Stimulated activated CD4-positive, alpha-beta T cell treated with anti-CD3 and anti-CD28 coated beads, Interleukin-2, amount 100 ng/mL, for 24 hours (primary cell): ENCODE results near the gene ZMPSTE24.

Source experiments
- DNase-seq, 2 donors: peaks; one replicate each; pipeline ENCODE4 v3.0.0-alpha.2; 2020

Gene ZMPSTE24

GRCh38 chr1:40265298-40265697, 7.3 kb downstream of the ZMPSTE24 start:
- no peak for DNase-seq

GRCh38 chr1:40265919-40266318, 7.9 kb downstream of the ZMPSTE24 start:
- no peak for DNase-seq

- no peak for DNase-seq
Observed at GRCh38 chr1:40266786-40267535, 8.9 kb downstream of the ZMPSTE24 start.

DNA sequence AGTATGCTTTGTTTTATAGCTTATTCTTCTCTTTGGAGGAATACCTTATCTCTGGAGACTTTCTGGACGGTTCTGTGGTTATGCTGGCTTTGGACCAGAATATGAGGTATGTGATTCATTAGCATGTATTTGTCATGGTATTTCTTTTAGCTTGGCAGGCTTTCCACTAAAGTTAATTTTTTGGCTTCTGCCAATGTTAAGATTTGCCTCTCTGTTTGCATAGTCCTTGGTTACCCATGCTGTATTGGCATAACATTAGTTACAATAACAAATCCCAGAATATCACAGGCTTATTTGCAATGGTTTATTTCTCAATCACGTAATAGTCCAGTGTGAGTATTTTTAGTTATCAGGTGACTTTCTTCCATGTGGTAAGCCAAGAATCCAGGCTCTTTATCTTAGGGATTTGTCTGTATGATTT, 9.7 kb downstream of the ZMPSTE24 start:
- no peak for DNase-seq

DNA sequence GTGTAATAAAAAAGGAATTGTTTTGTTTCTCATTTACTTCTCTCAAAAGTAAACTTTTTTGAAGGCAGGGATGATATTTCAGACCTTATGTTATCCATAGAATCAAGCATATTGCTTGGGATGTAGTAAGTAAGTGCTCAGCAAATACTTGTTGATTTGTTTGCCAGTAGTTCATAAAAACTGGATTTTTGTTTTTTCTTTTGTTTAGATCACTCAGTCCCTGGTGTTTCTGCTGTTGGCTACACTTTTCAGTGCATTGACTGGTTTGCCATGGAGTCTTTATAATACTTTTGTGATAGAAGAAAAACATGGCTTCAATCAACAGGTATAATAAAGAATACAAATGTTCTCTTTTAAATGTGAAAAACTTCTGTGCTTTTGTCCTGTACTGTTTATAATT, 10.2 kb downstream of the ZMPSTE24 start:
- DNase-seq, result no peak

GRCh38 chr1:40270152-40270834, 12.3 kb downstream of the ZMPSTE24 start:
- no peak for DNase-seq

- DNase-seq, result no peak
Observed at GRCh38 chr1:40272653-40273213, 14.7 kb downstream of the ZMPSTE24 start.

DNA sequence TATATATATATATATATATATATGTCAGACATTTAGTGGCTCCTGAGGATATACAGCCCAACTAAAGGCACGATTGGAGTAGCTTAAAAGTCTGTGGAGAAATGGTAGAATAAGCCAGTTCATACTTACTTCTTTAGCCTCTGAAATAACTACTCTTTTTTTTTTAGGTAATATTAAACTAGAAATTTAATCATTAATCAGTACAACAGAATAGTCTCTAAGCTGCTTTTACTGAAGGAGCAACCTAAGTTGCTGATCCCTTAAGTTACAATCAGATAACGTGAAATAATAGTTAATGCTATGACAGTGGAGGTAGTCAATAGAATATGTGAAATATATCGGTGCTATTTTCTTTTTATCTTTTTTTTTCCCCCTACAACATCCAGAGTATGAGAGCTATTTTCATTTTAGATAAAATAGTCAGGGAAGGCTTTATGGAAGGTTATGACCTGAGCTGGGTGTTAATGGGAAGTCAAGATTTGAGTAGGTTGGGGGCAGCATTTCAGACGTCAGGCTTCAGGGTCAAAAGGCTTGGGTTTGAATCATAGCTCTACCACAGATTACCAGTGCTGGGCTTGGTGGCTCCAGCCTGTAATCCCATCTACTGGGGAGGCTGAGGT, 15.6 kb downstream of the ZMPSTE24 start:
- no peak for DNase-seq

- DNase-seq, result no peak
Observed at GRCh38 chr1:40274331-40274730, 16.3 kb downstream of the ZMPSTE24 start.

- no peak for DNase-seq
Observed at GRCh38 chr1:40276122-40276521, 18.1 kb downstream of the ZMPSTE24 start.

- no peak for DNase-seq
Observed at GRCh38 chr1:40281853-40282252, 23.8 kb downstream of the ZMPSTE24 start.

- no peak for DNase-seq
Observed at GRCh38 chr1:40291293-40291692, 33.3 kb downstream of the ZMPSTE24 start.

- no peak for DNase-seq
Observed at GRCh38 chr1:40299366-40300248, 41.6 kb downstream of the ZMPSTE24 start.

DNA sequence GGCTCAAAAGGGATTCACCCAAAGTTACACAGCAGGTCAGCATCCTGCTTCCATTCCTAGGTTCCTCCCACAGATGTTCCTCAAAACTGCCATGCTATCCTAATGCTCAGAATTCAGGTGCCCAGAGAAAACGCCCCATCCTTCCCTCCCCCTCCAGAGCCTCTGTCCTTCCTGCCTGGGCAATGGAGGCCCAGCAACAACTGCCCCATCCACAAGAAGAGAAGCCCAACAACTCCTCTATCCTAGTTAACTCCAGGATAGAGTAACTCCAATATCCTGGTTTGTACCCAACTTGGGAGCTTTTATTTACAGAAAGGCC, 42.2 kb downstream of the ZMPSTE24 start:
- no peak for DNase-seq

DNA sequence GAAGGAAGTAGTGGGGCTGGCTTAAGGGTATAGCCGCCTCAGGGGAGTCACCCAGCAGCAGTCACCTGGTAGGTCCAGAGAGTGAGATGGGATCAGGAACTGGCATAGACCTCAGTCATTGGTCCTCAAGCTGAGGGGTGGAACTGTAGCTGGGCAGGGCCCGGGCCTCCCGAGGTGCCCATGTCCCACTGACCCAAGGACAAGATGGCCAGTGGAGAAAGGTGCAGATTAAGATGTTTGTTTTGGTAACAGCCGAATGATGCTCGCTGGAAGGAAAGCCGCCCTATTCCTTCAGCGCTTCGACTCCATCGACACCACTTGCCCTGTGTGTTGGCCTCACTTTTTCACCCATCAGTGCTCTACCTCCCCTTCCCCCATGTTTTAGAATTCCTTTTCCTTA, 42.6 kb downstream of the ZMPSTE24 start:
- no peak for DNase-seq

DNA sequence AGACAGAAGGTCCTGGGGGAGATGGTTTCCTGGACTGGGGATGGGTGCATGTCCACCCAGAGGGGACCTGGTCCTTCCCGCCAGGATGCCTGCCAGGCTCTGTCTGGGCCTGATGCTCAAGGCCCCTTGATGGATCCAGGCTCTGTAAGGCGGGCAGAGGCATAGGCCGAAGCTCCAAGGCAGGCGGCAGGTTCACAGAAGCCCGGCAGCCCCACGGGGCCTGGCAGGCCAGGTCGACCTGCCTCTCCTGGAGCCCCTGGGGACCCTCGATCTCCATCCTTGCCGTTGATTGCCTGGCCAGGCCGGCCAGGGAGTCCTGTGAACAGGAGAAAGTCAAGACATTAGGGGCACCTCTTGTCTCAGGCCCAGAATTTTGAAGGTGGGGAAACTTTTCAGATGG, 43.0 kb downstream of the ZMPSTE24 start:
- DNase-seq, result no peak

DNA sequence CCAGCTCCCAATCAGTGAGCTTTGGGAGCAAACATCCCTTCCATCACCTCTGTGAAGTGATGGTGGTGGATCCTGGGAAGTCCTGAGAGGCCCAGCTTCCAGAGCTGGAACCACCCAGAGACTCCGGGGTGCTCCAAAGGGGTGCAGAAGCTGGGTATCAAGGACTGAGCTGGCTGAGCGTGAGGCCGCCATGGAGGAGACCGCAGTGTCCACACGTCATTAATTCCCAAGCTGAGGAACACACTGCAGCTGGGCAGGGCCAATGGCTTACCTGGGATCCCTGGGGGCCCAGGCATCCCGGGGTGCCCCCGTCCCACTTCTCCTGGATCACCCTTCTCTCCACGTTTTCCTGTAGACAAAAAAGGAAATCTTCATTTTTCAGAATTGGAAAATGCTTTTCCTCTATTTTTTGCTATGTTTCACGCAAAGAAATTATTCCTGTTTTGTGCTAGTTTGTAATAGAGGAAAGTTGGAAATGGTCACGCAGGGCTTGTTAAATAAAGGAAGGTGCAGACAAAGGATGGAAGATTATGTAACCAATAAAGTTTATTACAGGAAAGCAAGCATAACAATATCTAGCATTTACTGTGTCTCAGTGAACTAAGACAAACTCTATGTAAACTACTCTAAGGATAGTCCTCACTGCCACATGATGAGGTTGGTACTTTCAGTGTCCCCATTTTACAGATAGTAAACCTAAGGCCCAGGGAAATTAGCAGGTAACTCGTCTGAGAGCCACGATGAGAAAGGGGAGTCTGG, 43.7 kb downstream of the ZMPSTE24 start:
- no peak for DNase-seq

- DNase-seq, result no peak
Observed at GRCh38 chr1:40302475-40302874, 44.4 kb downstream of the ZMPSTE24 start.

DNA sequence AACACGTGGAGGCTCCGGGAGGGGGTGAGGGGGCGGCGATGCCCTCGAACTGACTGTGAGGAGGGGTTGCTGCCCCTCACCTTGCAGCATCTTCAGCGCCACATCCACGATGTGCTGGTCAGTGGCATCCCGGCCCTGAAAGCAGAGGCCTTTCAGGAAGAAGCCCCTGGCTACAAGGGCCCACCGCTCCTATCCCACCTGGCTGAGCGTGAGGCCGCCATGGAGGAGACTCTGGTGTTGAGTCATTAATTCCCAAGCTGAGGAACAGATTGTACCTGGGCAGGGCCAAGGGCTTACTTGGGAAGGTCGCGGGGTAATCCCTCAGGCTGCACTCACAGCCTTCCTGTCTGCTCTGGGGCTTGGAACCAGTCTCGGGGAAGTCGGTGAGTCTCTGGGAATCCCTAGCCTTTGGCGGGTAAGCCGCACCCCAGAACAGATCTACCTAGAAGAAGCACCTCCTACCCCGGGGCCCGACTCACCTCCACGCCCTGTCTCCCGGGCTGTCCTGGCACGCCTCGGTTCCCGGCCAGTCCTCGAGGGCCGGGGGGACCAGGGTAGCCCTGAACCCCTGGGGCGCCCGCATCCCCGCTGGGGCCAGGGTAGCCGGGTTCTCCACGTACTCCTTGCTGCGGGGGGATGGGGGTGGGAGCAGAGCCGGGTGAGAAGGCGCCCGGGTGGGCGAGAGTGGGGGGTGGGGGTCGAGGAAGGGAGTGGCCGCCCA, 45.2 kb downstream of the ZMPSTE24 start:
- DNase-seq, result no peak

DNA sequence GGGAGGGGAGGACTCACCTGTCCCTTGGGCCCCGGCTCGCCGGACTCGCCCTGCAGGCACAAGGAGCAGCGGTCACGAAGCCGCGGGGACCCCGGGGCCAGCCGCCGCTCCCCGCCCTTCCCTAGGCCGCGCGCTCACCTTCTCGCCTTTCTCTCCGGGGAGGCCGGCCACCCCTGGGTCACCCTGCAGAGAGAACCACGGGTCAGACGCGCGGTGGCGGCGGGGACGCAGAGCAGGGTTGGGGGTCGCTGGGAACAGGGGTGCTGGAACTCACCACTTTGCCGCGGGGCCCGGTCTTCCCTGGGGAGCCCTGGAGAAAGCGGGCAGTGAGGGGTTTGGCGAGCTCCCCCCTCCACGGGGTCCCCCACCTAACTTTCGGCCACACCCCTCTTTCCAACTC, 45.8 kb downstream of the ZMPSTE24 start:
- DNase-seq, result no peak

DNA sequence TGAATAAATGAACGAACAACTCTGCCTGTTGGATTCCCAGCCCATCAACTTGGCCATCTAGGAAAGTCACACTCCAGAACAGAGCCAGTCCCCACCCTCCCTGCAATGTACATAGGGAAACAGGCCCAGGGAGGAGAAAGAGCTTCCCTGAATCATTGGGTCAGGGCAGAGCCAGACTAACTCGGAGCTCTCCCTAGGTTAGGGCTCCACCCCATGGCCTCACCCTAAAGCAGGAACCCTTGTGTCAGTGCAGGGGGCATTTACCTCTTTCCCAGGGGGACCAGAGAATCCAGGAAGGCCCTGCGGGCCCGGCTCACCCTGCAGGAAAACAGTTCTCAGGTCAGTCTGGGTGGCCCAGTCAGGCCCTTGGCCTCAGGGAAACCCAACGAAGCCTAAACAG, 47.4 kb downstream of the ZMPSTE24 start:
- DNase-seq, result no peak

- DNase-seq, result no peak
Observed at GRCh38 chr1:40305871-40306270, 47.8 kb downstream of the ZMPSTE24 start.
